SK-N-MC (cell line): ENCODE results near the gene AHSG.

Experiments used
- DNase-seq: peaks from one replicate; pipeline ENCODE4 v3.0.0-alpha.2; 2011; ENCODE audit warnings: low read depth, low spot score
- H3K27ac ChIP-seq: fragments of 200-600 bp; sonication (generic); 2 replicates; pipeline ENCODE4 v1.5.1; 2016; ENCODE audit warnings: mixed run types
- H3K36me3 ChIP-seq: fragments of 200-600 bp; sonication (generic); 2 replicates; pipeline ENCODE4 v1.6.1; 2017; ENCODE audit warnings: antibody characterized with exemption, low read length, mixed read lengths; ENCODE audit not compliant: insufficient read depth
- H3K4me3 ChIP-seq: fragments of 200-600 bp; sonication (generic); 2 replicates; pipeline ENCODE4 v1.5.1; 2016
- H3K9ac ChIP-seq: fragments of 200-600 bp; sonication (generic); 2 replicates; pipeline ENCODE4 v1.8.0; 2017; ENCODE audit warnings: mixed run types, mixed read lengths; ENCODE audit not compliant: insufficient read length
- H3K9me3 ChIP-seq: fragments of 200-600 bp; sonication (generic); 2 replicates; pipeline ENCODE4 v1.6.1; 2017; ENCODE audit warnings: low read depth, mild to moderate bottlenecking, antibody characterized with exemption, low read length, moderate library complexity, mixed read lengths
- EZH2 ChIP-seq: fragments of 200-600 bp; sonication (generic); IDR thresholded peaks from one replicate; pipeline ENCODE4 v1.6.1; 2017; ENCODE audit warnings: antibody characterized with exemption
- FOXP2 ChIP-seq: optimal IDR thresholded peaks from 2 replicates; pipeline ENCODE3; 2011; ENCODE audit warnings: mild to moderate bottlenecking, moderate library complexity; ENCODE audit not compliant: insufficient read depth; ENCODE audit errors: extremely low read length, control extremely low read depth
- POLR2AphosphoS5 ChIP-seq: IDR thresholded peaks from 2 replicates; pipeline ENCODE4 v1.6.1; 2012; ENCODE audit warnings: mild to moderate bottlenecking, low read depth, low read length, borderline replicate concordance

Gene AHSG

GRCh38 chr3:186638259-186638658 is 25.4 kb downstream of the AHSG start:
- Histone ChIP-seq H3K27ac (no peak overlapping the region), H3K9me3 (no peaks in the 10 kb centered on the region), H3K9ac (no peak overlapping the region), H3K4me3 (no peak overlapping the region), H3K36me3 (no peaks in the 10 kb centered on the region)
- TF ChIP-seq FOXP2, result no peak
- TF ChIP-seq POLR2AphosphoS5, result no peak
- TF ChIP-seq EZH2, result no peak
- no peak for DNase-seq

DNA sequence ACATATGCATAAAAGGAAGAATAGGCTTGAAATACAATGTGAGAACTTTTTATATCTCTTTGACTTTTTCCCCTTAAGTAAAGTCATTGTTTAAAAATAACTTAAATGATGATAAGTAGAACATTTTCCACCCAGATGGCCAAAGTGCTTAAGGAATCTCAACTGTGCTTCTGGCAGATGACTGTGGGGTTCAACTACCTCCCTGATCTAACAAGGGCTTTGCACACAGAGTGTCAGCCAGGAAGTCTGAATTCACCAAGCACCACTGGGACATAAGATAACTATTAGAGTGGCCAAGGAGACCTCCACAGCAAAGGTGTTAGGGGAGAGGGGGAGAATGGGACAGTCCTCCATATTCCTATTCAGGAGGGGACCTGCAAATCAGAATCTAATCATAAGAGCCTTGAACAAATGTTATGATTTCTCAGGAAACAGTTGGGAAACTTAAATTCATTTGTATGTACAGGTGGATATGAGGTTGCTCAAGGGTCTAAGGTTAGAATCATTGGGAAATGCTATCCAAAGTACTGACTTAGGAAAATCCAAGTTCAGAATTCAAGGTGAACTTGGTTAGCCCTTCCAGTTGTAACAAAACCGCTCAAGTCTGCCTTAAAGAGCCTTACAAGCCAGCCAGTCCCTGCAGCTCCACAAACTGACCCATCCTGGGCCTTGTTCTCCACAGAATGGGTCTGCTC is 27.1 kb downstream of the AHSG start, which contains the start of gene FETUB:
TSS of gene FETUB (plus strand) at position 622 of the 695 bp plus-strand sequence. CDS start at position 684, 62 bp downstream.
- DNase-seq, result no peak
- no peak within 1 kb of the TSS for H3K27ac ChIP-seq
- no peak within 1 kb of the TSS for H3K9ac ChIP-seq
- H3K4me3 ChIP-seq, result no peak within 1 kb of the TSS
- no peaks in the 10 kb centered on the region for H3K9me3 ChIP-seq
- TF ChIP-seq FOXP2 (no peak), EZH2 (no peak), POLR2AphosphoS5 (no peak)
- H3K36me3 ChIP-seq, result no peaks in the 10 kb centered on the region

DNA sequence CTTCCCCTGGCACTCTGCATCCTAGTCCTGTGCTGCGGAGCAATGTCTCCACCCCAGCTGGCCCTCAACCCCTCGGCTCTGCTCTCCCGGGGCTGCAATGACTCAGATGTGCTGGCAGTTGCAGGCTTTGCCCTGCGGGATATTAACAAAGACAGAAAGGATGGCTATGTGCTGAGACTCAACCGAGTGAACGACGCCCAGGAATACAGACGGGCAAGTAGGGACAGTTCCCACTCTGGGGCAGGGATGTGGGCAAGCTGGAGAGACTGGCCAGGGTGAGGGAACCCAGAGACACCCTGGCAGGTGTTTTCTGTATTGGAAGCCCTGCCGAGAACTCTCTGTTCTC is 27.6 kb downstream of the AHSG start:
- Histone ChIP-seq H3K36me3 (no peaks in the 10 kb centered on the region), H3K9me3 (no peaks in the 10 kb centered on the region), H3K4me3 (no peak overlapping the region), H3K27ac (no peak overlapping the region), H3K9ac (no peak overlapping the region)
- TF ChIP-seq FOXP2, result no peak
- DNase-seq, result no peak

DNA sequence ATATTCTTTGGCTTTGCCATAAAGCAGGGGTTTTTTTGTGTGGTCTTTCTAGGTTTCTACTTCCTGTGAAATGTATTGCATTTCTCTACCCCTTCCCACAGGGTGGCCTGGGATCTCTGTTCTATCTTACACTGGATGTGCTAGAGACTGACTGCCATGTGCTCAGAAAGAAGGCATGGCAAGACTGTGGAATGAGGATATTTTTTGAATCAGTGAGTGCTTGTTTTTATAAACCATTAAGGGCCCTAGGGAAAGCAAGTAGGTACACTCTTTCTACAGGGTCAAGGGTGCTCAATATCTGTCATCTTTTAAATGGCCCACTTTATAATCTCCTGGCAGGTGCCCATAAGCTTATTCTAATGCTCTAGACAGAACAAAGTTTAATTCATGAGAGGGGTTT is 28.1 kb downstream of the AHSG start:
- no peak for TF ChIP-seq FOXP2
- no peak for TF ChIP-seq POLR2AphosphoS5
- no peak for DNase-seq

DNA sequence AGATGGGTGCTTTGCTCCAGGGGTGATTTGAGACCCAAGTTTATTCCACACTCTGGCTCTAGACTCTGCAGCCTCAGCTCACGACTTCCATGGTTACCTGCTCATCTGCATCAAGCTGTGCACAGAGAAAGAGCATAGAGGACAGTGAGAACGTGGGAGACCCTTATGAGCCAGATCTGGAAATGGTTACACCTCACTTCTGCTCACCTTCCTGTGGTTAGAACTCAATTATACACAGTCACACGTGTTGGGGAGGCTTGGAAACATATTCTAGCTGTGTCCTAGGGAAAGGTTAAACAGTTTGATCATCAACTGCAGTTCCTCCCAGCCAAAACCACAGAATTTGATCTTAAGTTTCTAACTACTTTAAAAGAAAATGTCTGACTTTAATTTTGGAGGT is 29.2 kb downstream of the AHSG start:
- Histone ChIP-seq H3K27ac (no peak overlapping the region), H3K4me3 (no peak overlapping the region), H3K9ac (no peak overlapping the region), H3K36me3 (no peaks in the 10 kb centered on the region), H3K9me3 (no peaks in the 10 kb centered on the region)
- TF ChIP-seq EZH2 (no peak), FOXP2 (no peak), POLR2AphosphoS5 (no peak)
- DNase-seq, result no peak

More for the DNA sequence above, 28.1 kb downstream of the AHSG start:
- Histone ChIP-seq H3K36me3 (no peaks in the 10 kb centered on the region), H3K27ac (no peak overlapping the region), H3K9me3 (no peaks in the 10 kb centered on the region), H3K4me3 (no peak overlapping the region), H3K9ac (no peak overlapping the region)

DNA sequence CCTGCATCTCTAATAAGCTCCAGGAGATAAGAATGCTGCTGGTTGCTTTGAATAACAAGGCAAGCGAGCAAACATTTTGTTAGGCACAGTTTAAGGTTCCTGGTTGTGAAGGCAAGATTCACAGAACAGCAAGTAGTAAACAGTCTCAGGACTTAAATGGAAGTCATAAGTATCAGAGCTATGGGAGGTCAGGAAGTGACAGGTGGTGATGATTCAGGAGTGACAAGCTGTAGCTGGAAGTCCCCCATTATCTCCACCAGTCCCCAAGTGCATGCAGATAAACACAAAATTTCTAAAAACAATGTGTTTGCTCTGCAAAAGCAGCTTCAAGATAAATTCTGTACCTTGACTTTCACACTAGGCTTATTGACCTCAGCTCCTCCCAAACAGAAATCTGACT is 30.6 kb downstream of the AHSG start:
- H3K4me3 ChIP-seq, result no peak overlapping the region
- no peak overlapping the region for H3K27ac ChIP-seq
- no peak for DNase-seq
- no peak for TF ChIP-seq EZH2
- no peak for TF ChIP-seq FOXP2
- H3K9ac ChIP-seq, result no peak overlapping the region
- H3K9me3 ChIP-seq, result no peaks in the 10 kb centered on the region
- H3K36me3 ChIP-seq, result no peaks in the 10 kb centered on the region

DNA sequence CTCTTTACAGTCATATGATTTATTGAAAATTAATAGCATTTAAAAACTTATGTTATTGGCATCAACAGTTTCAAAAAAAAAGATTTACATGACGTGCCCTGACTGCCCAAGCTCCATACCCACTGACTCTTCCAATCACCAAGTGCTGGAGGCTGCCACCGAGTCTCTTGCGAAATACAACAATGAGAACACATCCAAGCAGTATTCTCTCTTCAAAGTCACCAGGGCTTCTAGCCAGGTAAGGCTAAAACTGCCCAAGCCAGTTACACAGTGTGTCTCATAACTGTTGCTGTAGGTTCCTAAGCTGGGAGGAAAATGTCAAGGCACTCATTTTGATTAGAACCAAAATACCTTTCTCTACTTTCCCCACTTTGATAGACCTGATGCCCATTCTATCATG is 31.8 kb downstream of the AHSG start:
- Histone ChIP-seq H3K36me3 (no peaks in the 10 kb centered on the region), H3K4me3 (no peak overlapping the region), H3K9ac (no peak overlapping the region), H3K27ac (no peak overlapping the region), H3K9me3 (no peaks in the 10 kb centered on the region)
- no peak for TF ChIP-seq EZH2
- TF ChIP-seq POLR2AphosphoS5, result no peak
- no peak for TF ChIP-seq FOXP2
- no peak for DNase-seq

DNA sequence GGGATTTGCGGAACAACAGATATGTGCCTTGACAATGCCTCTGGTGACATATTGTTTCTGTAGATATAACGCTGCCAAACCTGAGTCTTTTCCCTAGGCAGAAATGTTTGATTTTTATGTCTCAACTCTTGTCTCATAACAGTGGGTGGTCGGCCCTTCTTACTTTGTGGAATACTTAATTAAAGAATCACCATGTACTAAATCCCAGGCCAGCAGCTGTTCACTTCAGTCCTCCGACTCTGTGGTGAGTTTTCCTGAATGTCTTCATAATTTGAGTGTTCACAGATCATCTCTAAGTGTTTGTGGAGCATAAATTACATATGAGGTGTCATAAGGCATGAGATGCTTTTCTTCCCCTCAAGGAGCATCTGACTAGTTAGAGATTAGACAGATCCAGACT is 33.2 kb downstream of the AHSG start:
- no peak for TF ChIP-seq FOXP2
- no peak for TF ChIP-seq POLR2AphosphoS5
- no peak for TF ChIP-seq EZH2
- Histone ChIP-seq H3K9me3 (no peaks in the 10 kb centered on the region), H3K4me3 (no peak overlapping the region), H3K27ac (no peak overlapping the region), H3K36me3 (no peaks in the 10 kb centered on the region), H3K9ac (no peak overlapping the region)
- no peak for DNase-seq

DNA sequence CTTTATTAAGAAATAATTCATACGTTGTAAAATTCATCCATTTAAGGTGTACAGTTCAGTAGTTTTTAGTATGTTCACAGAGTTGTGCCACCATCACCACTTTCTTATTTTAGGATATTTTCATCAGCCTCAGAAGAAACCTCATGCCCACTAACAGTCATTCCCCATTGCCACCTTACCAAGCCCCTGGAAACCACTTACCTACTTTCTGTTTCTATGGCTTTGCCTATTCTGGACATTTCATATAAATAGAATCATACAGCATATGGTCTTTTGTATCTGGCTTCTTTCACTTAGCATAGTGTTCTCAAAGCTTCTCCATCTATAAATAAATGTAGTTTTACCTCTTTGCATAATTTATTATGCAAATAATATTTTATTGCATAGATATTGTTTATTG is 34.0 kb downstream of the AHSG start:
- TF ChIP-seq EZH2 (no peak), FOXP2 (no peak), POLR2AphosphoS5 (no peak)
- DNase-seq, result no peak

More for the DNA sequence above, 34.0 kb downstream of the AHSG start:
- H3K9ac ChIP-seq, result no peak overlapping the region
- no peak overlapping the region for H3K27ac ChIP-seq
- H3K36me3 ChIP-seq, result no peaks in the 10 kb centered on the region
- H3K4me3 ChIP-seq, result no peak overlapping the region
- no peaks in the 10 kb centered on the region for H3K9me3 ChIP-seq
